Measurements from ENCODE around the gene SLC35F4. TPM values are rescaled to one million over a fixed set of nuclear protein-coding genes. Genes with fewer than 3 reads are reported as not detected.

Gene SLC35F4
- polyA plus RNA-seq, 1 donor (not counting 4 experiments of a cell fraction or from before 2014, with no cell fraction given), result not detected

GRCh38 chr14:57846596-57846995 lies 19.3 kb downstream of the SLC35F4 start:
- TF ChIP-seq CTCF (optimal IDR thresholded peaks at IDR 0.05 in 1 of 3, IDR thresholded peaks at IDR 0.05 in 1 of 3, conservative IDR thresholded peaks at IDR 0.05 in 1 of 3; ENCODE audit: extremely low read depth in 1 of 3, insufficient read depth in 2 of 3, low read length in 3 of 3) (no peak), EZH2 (IDR thresholded peaks at IDR 0.05; ENCODE audit: low read length) (no peak)
- H4K20me1 ChIP-seq (ENCODE audit: control insufficient read depth, extremely low read depth, insufficient read depth, low read length), result no peaks in the 10 kb centered on the region
- DNase-seq (ENCODE audit: low read depth, low spot score), result no peak
- no peaks in the 10 kb centered on the region for H3K79me2 ChIP-seq (ENCODE audit: control insufficient read depth, insufficient read depth, low read length)
- H3K27ac ChIP-seq (ENCODE audit: control insufficient read depth, insufficient read depth, low read length), result no peak overlapping the region
- no peaks in the 10 kb centered on the region for H3K9me3 ChIP-seq (ENCODE audit: control insufficient read depth, low read depth, low read length)
- no peaks in the 10 kb centered on the region for H3K9me1 ChIP-seq (ENCODE audit: control insufficient read depth, extremely low read depth, insufficient read depth, low read length)
- H3K4me1 ChIP-seq (ENCODE audit: control insufficient read depth, extremely low read depth, insufficient read depth, low read length), result no peaks in the 10 kb centered on the region
- no peak overlapping the region for H2AFZ ChIP-seq (ENCODE audit: control insufficient read depth, low read length)
- dilution Hi-C loops (cut with MboI; ENCODE audit: extremely low pct_ligation_motif_present, low sequenced_read_pairs), result no loop called here
- no peak overlapping the region for H3K4me2 ChIP-seq (ENCODE audit: control insufficient read depth, extremely low read depth, insufficient read depth, low read depth, low read length)
- no peaks in the 10 kb centered on the region for H3K27me3 ChIP-seq (ENCODE audit: control insufficient read depth, extremely low read depth, insufficient read depth, low read length)
- H3K9ac ChIP-seq (ENCODE audit: control insufficient read depth, extremely low read depth, insufficient read depth, low read length), result no peak overlapping the region
- no peak overlapping the region for H3K4me3 ChIP-seq (ENCODE audit: control insufficient read depth in 2 of 3, extremely low read depth in 1 of 3, insufficient read depth in 2 of 3, low read depth in 1 of 3, low read length in 3 of 3)
- FAIRE-seq, result no peak
- no peaks in the 10 kb centered on the region for H3K36me3 ChIP-seq (ENCODE audit: control insufficient read depth in 2 of 2, extremely low read depth in 1 of 2, insufficient read depth in 2 of 2, low read length in 2 of 2)

- Histone ChIP-seq H3K27ac (ENCODE audit: control insufficient read depth, insufficient read depth, low read length) (no peak overlapping the region), H3K9me1 (ENCODE audit: control insufficient read depth, extremely low read depth, insufficient read depth, low read length) (no peaks in the 10 kb centered on the region), H3K9me3 (ENCODE audit: control insufficient read depth, low read depth, low read length) (no peaks in the 10 kb centered on the region), H3K4me2 (ENCODE audit: control insufficient read depth, extremely low read depth, insufficient read depth, low read depth, low read length) (no peak overlapping the region), H2AFZ (ENCODE audit: control insufficient read depth, low read length) (no peak overlapping the region), H3K4me1 (ENCODE audit: control insufficient read depth, extremely low read depth, insufficient read depth, low read length) (no peaks in the 10 kb centered on the region), H3K4me3 (ENCODE audit: control insufficient read depth in 2 of 3, extremely low read depth in 1 of 3, insufficient read depth in 2 of 3, low read depth in 1 of 3, low read length in 3 of 3) (no peak overlapping the region), H3K9ac (ENCODE audit: control insufficient read depth, extremely low read depth, insufficient read depth, low read length) (no peak overlapping the region), H3K27me3 (ENCODE audit: control insufficient read depth, extremely low read depth, insufficient read depth, low read length) (no peaks in the 10 kb centered on the region), H3K79me2 (ENCODE audit: control insufficient read depth, insufficient read depth, low read length) (no peaks in the 10 kb centered on the region), H3K36me3 (ENCODE audit: control insufficient read depth in 2 of 2, extremely low read depth in 1 of 2, insufficient read depth in 2 of 2, low read length in 2 of 2) (no peaks in the 10 kb centered on the region), H4K20me1 (ENCODE audit: control insufficient read depth, extremely low read depth, insufficient read depth, low read length) (no peaks in the 10 kb centered on the region)
- no peak for TF ChIP-seq EZH2 (IDR thresholded peaks at IDR 0.05; ENCODE audit: low read length)
- no peak for TF ChIP-seq CTCF (optimal IDR thresholded peaks at IDR 0.05 in 1 of 3, IDR thresholded peaks at IDR 0.05 in 1 of 3, conservative IDR thresholded peaks at IDR 0.05 in 1 of 3; ENCODE audit: extremely low read depth in 1 of 3, insufficient read depth in 2 of 3, low read length in 3 of 3)
- FAIRE-seq (no peak), DNase-seq (ENCODE audit: low read depth, low spot score) (no peak)
- dilution Hi-C loops (cut with MboI; ENCODE audit: extremely low pct_ligation_motif_present, low sequenced_read_pairs), result no loop called here
These were observed 19.9 kb downstream of the SLC35F4 start for GRCh38 chr14:57845802-57846531.
